Measurements from ENCODE around the gene SRPK3.

Gene SRPK3

GRCh38 chrX:153772316-153773217, 8.3 kb upstream of the SRPK3 start:
- DNase-seq (ENCODE audit: low read depth), result no peak
- H3K4me3 ChIP-seq (ENCODE audit: control insufficient read depth, low read depth, low read length), result no peak overlapping the region
- no peak for TF ChIP-seq CTCF (IDR thresholded peaks at IDR 0.05; ENCODE audit: control insufficient read depth, insufficient read depth, low read depth, low read length, missing control alignments)

- no peak overlapping the region for H3K4me3 ChIP-seq (ENCODE audit: control insufficient read depth, low read depth, low read length)
- no peak for TF ChIP-seq CTCF (IDR thresholded peaks at IDR 0.05; ENCODE audit: control insufficient read depth, insufficient read depth, low read depth, low read length, missing control alignments)
- no peak for DNase-seq (ENCODE audit: low read depth)
Observed at GRCh38 chrX:153773218-153773611, 7.6 kb upstream of the SRPK3 start.

- TF ChIP-seq CTCF (IDR thresholded peaks at IDR 0.05; ENCODE audit: control insufficient read depth, insufficient read depth, low read depth, low read length, missing control alignments), result no peak
- H3K4me3 ChIP-seq (ENCODE audit: control insufficient read depth, low read depth, low read length), result no peak overlapping the region
Observed at GRCh38 chrX:153773741-153774575, 6.9 kb upstream of the SRPK3 start.

GRCh38 chrX:153774576-153775292, 6.1 kb upstream of the SRPK3 start:
- no peak for DNase-seq (ENCODE audit: low read depth)
- H3K4me3 ChIP-seq (ENCODE audit: control insufficient read depth, low read depth, low read length), result no peak overlapping the region
- TF ChIP-seq CTCF (IDR thresholded peaks at IDR 0.05; ENCODE audit: control insufficient read depth, insufficient read depth, low read depth, low read length, missing control alignments), result no peak

More at GRCh38 chrX:153773741-153774575, 6.9 kb upstream of the SRPK3 start:
- DNase-seq (ENCODE audit: low read depth), result no peak

DNA sequence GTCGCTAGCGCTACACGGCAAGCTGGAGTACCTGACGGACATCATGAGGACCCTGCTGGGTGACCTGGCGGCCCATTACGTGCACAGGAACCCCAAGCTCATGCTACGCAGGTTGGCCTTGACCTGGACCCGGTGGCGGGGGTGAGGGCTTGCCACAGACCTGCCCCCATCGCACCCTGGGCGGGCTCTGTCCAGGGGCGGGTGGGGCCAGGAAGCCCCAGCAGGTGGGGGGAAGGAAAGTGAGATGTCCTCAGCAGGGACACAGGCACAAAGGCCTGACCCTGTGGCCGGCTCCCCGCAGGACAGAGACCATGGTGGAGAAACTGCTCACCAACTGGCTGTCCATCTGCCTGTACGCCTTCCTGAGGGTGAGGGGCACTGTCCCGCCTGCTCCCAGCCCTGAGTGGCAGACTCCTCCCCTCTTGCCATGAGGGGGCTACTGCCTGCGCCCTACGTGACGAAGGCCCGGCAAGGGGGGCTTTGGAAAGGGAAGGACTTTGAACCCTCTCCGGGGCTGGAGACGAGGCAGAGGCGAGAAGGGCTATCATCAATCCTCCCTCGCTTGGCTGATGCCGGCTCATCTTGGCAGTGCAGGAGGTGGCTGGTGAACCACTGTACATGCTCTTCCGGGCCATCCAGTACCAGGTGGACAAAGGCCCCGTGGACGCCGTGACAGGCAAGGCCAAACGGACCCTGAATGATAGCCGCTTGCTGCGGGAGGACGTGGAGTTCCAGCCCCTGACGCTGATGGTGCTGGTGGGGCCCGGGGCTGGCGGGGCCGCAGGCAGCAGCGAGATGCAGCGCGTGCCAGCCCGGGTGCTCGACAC, 5.3 kb upstream of the SRPK3 start:
- no peak for DNase-seq (ENCODE audit: low read depth)
- H3K4me3 ChIP-seq (ENCODE audit: control insufficient read depth, low read depth, low read length), result no peak overlapping the region
- no peak for TF ChIP-seq CTCF (IDR thresholded peaks at IDR 0.05; ENCODE audit: control insufficient read depth, insufficient read depth, low read depth, low read length, missing control alignments)
